Keratinocyte (primary cell): ENCODE results near the gene NTF4. TPM values are rescaled to one million over a fixed set of nuclear protein-coding genes. Genes with fewer than 3 reads are reported as not detected.

ENCODE experiments used
- DNase-seq: peaks from one replicate; pipeline ENCODE4 v3.0.0-alpha.2; 2011; ENCODE audit warnings: low read depth, missing footprints, low spot score
- FAIRE-seq: peaks from 2 replicates; lab custom pipeline; 2011; peaks lifted over from hg19 to GRCh38; lab: Jason Lieb, UNC
- H2AFZ ChIP-seq: 2 replicates; pipeline ENCODE4 v1.6.0; 2012; ENCODE audit warnings: low read length, control low read depth, inconsistent platforms; ENCODE audit not compliant: control insufficient read depth
- H3K27ac ChIP-seq: 2 replicates; pipeline ENCODE4 v1.5.1; 2011; ENCODE audit warnings: low read length; ENCODE audit not compliant: control insufficient read depth, insufficient read depth
- H3K27me3 ChIP-seq: 3 replicates; pipeline ENCODE4 v1.6.0; 2011; ENCODE audit warnings: low read length; ENCODE audit not compliant: control insufficient read depth, insufficient read depth; ENCODE audit errors: extremely low read depth
- H3K36me3 ChIP-seq, 2 experiments: 2 replicates in 1 of 2; 3 replicates in 1 of 2; pipeline ENCODE4 v1.5.1; 2011; ENCODE audit warnings: low read length in 2 of 2, mild to moderate bottlenecking in 1 of 2; ENCODE audit not compliant: control insufficient read depth in 2 of 2, insufficient read depth in 2 of 2; ENCODE audit errors: extremely low read depth in 1 of 2
- H3K4me1 ChIP-seq: 3 replicates; pipeline ENCODE4 v1.5.1; 2011; ENCODE audit warnings: low read length; ENCODE audit not compliant: control insufficient read depth, insufficient read depth; ENCODE audit errors: extremely low read depth
- H3K4me2 ChIP-seq: 3 replicates; pipeline ENCODE4 v1.6.0; 2011; ENCODE audit warnings: low read depth, low read length; ENCODE audit not compliant: control insufficient read depth, insufficient read depth; ENCODE audit errors: extremely low read depth
- H3K4me3 ChIP-seq, 3 experiments: fragments of 200-600 bp in 1 of 3; sonication (generic) in 1 of 3; 2 replicates in 2 of 3; 3 replicates in 1 of 3; pipeline ENCODE4 v1.5.1; 2011 to 2016; ENCODE audit warnings: low read length in 3 of 3, mild to moderate bottlenecking in 3 of 3, control low read depth in 2 of 3, inconsistent platforms in 1 of 3, low read depth in 1 of 3, mixed read lengths in 1 of 3, mixed run types in 1 of 3, moderate library complexity in 1 of 3; ENCODE audit not compliant: control insufficient read depth in 2 of 3, insufficient read depth in 2 of 3; ENCODE audit errors: extremely low read depth in 1 of 3
- H3K79me2 ChIP-seq: 2 replicates; pipeline ENCODE4 v1.6.0; 2012; ENCODE audit warnings: low read length; ENCODE audit not compliant: control insufficient read depth, insufficient read depth
- H3K9ac ChIP-seq: 3 replicates; pipeline ENCODE4 v1.6.0; 2011; ENCODE audit warnings: low read length; ENCODE audit not compliant: control insufficient read depth, insufficient read depth; ENCODE audit errors: extremely low read depth
- H3K9me1 ChIP-seq: 3 replicates; pipeline ENCODE4 v1.6.0; 2011; ENCODE audit warnings: low read length; ENCODE audit not compliant: control insufficient read depth, insufficient read depth; ENCODE audit errors: extremely low read depth
- H3K9me3 ChIP-seq: 2 replicates; pipeline ENCODE4 v1.5.1; 2012; ENCODE audit warnings: low read depth, low read length; ENCODE audit not compliant: control insufficient read depth
- H4K20me1 ChIP-seq: 3 replicates; pipeline ENCODE4 v1.6.0; 2011; ENCODE audit warnings: low read length; ENCODE audit not compliant: control insufficient read depth, insufficient read depth; ENCODE audit errors: extremely low read depth
- EZH2 ChIP-seq: IDR thresholded peaks from one replicate; pipeline ENCODE4 v1.6.1; 2012; ENCODE audit warnings: inconsistent platforms, mild to moderate bottlenecking, low read length, moderate library complexity
- dilution Hi-C: fragments of 300-500 bp; cut with MboI; formaldehyde crosslinking; loops from one replicate; pipeline ENCODE4 v1.7.0; 2020; ENCODE audit warnings: low sequenced_read_pairs; ENCODE audit not compliant: extremely low pct_ligation_motif_present
- polyA plus RNA-seq, 5 experiments: library from polyadenylated mRNA; depleted of rRNA in 3 of 5; stranded (reverse) in 3 of 5; stranded (forward) in 1 of 5; unstranded in 1 of 5; fragments of >200 nt; gene quantifications; 1 replicate in 1 of 5; 2 replicates in 3 of 5; 3 replicates in 1 of 5; pipeline versions ENCODE4 v1.2.1 to v1.2.3, GENCODE V29; 2011 to 2012; ENCODE audit warnings: missing spikeins in 2 of 5, low read depth in 1 of 5, low replicate concordance in 1 of 5
- TF ChIP-seq, protein P1 (sequence below), 3 experiments: IDR thresholded peaks in 1 of 3; conservative IDR thresholded peaks in 1 of 3; optimal IDR thresholded peaks in 1 of 3; 2 replicates in 2 of 3; 3 replicates in 1 of 3; pipeline versions ENCODE3 to v1.5.1; 2011; ENCODE audit warnings: low read length in 3 of 3, mild to moderate bottlenecking in 3 of 3, moderate library complexity in 2 of 3, control low read depth in 1 of 3, inconsistent platforms in 1 of 3; ENCODE audit not compliant: insufficient read depth in 2 of 3; ENCODE audit errors: extremely low read depth in 1 of 3

The NTF4 gene
- polyA plus RNA-seq, 1 donor (not counting 4 experiments of a cell fraction or from before 2014, with no cell fraction given), result 8.3 TPM

DNA sequence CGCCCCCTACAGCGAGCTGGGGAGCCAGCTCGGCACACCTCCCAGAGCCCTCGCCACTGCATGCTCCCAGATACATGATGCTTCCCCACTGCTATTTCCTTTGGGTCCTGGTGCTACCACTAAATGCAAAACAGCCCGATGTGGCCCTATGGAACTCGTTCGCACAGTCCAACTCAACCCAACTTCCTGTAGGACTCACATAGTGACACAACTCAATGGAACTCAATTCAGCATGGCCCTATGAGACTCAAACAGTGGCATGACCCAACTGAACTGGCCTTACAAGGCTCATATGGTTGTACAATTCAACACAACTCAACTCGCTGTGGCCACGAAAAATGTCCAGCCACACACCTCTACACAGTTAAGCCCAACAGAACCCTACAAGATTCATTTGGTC is 4.4 kb upstream of the NTF4 start:
- Histone ChIP-seq H3K4me3 (no peak overlapping the region), H3K79me2 (no peaks in the 10 kb centered on the region), H3K27ac (no peak overlapping the region), H3K9me3 (no peaks in the 10 kb centered on the region), H3K9me1 (no peaks in the 10 kb centered on the region), H3K4me1 (peaks cover 9% of the 10 kb centered on the region), H2AFZ (no peak overlapping the region), H3K36me3 (no peaks in the 10 kb centered on the region), H3K9ac (no peak overlapping the region), H3K4me2 (no peak overlapping the region), H3K27me3 (peaks cover 52% of the 10 kb centered on the region), H4K20me1 (no peaks in the 10 kb centered on the region)
- FAIRE-seq (no peak), DNase-seq (no peak)
- dilution Hi-C loops, result no loop called here
- TF ChIP-seq, protein P1, sequence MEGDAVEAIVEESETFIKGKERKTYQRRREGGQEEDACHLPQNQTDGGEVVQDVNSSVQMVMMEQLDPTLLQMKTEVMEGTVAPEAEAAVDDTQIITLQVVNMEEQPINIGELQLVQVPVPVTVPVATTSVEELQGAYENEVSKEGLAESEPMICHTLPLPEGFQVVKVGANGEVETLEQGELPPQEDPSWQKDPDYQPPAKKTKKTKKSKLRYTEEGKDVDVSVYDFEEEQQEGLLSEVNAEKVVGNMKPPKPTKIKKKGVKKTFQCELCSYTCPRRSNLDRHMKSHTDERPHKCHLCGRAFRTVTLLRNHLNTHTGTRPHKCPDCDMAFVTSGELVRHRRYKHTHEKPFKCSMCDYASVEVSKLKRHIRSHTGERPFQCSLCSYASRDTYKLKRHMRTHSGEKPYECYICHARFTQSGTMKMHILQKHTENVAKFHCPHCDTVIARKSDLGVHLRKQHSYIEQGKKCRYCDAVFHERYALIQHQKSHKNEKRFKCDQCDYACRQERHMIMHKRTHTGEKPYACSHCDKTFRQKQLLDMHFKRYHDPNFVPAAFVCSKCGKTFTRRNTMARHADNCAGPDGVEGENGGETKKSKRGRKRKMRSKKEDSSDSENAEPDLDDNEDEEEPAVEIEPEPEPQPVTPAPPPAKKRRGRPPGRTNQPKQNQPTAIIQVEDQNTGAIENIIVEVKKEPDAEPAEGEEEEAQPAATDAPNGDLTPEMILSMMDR (optimal IDR thresholded peaks at IDR 0.05 in 1 of 3, IDR thresholded peaks at IDR 0.05 in 1 of 3, conservative IDR thresholded peaks at IDR 0.05 in 1 of 3; ENCODE audit: extremely low read depth in 1 of 3, insufficient read depth in 2 of 3, low read length in 3 of 3), result no peak
- no peak for TF ChIP-seq EZH2

DNA sequence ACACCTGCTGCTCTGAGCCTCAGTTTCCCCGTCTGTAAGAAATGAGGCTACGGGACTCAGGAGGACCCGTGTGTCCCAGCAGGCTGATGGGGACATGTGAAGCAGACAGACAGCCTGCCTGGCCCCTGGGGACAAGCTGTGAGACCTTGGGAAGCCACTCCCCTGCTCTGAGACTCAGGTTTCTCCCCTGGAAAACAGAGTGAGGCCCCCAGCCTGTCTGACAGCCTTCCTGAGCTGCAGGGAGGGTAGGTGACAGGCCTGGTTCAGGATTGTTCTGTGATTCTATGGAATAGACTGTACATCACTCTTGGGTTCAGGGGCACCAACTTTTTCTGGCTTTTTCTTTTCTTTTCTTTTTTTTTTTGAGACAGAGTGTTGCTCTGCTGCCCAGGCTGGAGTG is 2.9 kb upstream of the NTF4 start:
- FAIRE-seq (no peak), DNase-seq (no peak)
- H3K79me2 ChIP-seq, result no peaks in the 10 kb centered on the region
- no peak overlapping the region for H3K4me2 ChIP-seq
- no peaks in the 10 kb centered on the region for H4K20me1 ChIP-seq
- no peak overlapping the region for H3K27ac ChIP-seq
- H3K4me1 ChIP-seq, result peaks cover 12% of the 10 kb centered on the region
- no peaks in the 10 kb centered on the region for H3K9me1 ChIP-seq
- no peak overlapping the region for H2AFZ ChIP-seq
- H3K9ac ChIP-seq, result no peak overlapping the region
- no peak overlapping the region for H3K4me3 ChIP-seq
- H3K9me3 ChIP-seq, result no peaks in the 10 kb centered on the region
- dilution Hi-C loops, result no loop called here
- H3K36me3 ChIP-seq, result peaks cover 0 to 4% of the 10 kb centered on the region in 2 experiments
- TF ChIP-seq EZH2, result no peak
- TF ChIP-seq, protein P1 (optimal IDR thresholded peaks at IDR 0.05 in 1 of 3, IDR thresholded peaks at IDR 0.05 in 1 of 3, conservative IDR thresholded peaks at IDR 0.05 in 1 of 3; ENCODE audit: extremely low read depth in 1 of 3, insufficient read depth in 2 of 3, low read length in 3 of 3), result no peak
- peaks cover 38% of the 10 kb centered on the region for H3K27me3 ChIP-seq
